Activated CD4-positive, alpha-beta memory T cell treated with anti-CD3 and anti-CD28 coated beads for 36 hours (primary cell): ENCODE data around the gene TNFAIP8L3. TPM values are rescaled to one million over a fixed set of nuclear protein-coding genes. Genes with fewer than 3 reads are reported as not detected.
"Not testable (repeated sequence)": the region's sequence is repeated elsewhere in the genome, so short reads cannot be mapped to it uniquely, and the experiment has no call there.

Experiments used
- CTCF ChIA-PET: fragments of 350-600 bp; sonication (Branson Sonifier 250); formaldehyde crosslinking; loops from one replicate; lab custom pipeline; 2021; ENCODE audit warnings: antibody characterized with exemption, inconsistent platforms; lab: Charles Lee
- POLR2A ChIA-PET: fragments of 350-600 bp; sonication (Branson Sonifier 250); formaldehyde crosslinking; loops from one replicate; lab custom pipeline; 2021; ENCODE audit warnings: antibody characterized with exemption; lab: Charles Lee
- DNase-seq: peaks from one replicate; pipeline ENCODE4 v3.0.0-alpha.2; 2020
- H3K27ac Mint-ChIP-seq: one replicate; pipeline ENCODE4 v1.8.0; 2021; ENCODE audit warnings: mixed read lengths
- H3K27me3 Mint-ChIP-seq: one replicate; pipeline ENCODE4 v1.8.0; 2021; ENCODE audit warnings: mixed read lengths
- H3K36me3 Mint-ChIP-seq: one replicate; pipeline ENCODE4 v1.8.0; 2021; ENCODE audit warnings: mixed read lengths
- H3K4me1 Mint-ChIP-seq: one replicate; pipeline ENCODE4 v1.8.0; 2021; ENCODE audit warnings: low read depth, mixed read lengths
- H3K4me3 Mint-ChIP-seq: one replicate; pipeline ENCODE4 v1.8.0; 2021; ENCODE audit warnings: mild to moderate bottlenecking, mixed read lengths
- H3K9me3 Mint-ChIP-seq: one replicate; pipeline ENCODE4 v1.8.0; 2021; ENCODE audit warnings: mixed read lengths
- intact Hi-C: fragments of 100-400 bp; cut with micrococcal nuclease; formaldehyde crosslinking; loops from one replicate; pipeline ENCODE4 v1.15.1; 2023
- total RNA-seq, 2 experiments: library from RNA; stranded (reverse); gene quantifications; one replicate each; pipeline ENCODE4 v1.2.3, GENCODE V29; 2021

Gene TNFAIP8L3
- total RNA-seq = under 1 TPM in 1 of 2 experiments, not detected in 1; 0.19 TPM

DNA sequence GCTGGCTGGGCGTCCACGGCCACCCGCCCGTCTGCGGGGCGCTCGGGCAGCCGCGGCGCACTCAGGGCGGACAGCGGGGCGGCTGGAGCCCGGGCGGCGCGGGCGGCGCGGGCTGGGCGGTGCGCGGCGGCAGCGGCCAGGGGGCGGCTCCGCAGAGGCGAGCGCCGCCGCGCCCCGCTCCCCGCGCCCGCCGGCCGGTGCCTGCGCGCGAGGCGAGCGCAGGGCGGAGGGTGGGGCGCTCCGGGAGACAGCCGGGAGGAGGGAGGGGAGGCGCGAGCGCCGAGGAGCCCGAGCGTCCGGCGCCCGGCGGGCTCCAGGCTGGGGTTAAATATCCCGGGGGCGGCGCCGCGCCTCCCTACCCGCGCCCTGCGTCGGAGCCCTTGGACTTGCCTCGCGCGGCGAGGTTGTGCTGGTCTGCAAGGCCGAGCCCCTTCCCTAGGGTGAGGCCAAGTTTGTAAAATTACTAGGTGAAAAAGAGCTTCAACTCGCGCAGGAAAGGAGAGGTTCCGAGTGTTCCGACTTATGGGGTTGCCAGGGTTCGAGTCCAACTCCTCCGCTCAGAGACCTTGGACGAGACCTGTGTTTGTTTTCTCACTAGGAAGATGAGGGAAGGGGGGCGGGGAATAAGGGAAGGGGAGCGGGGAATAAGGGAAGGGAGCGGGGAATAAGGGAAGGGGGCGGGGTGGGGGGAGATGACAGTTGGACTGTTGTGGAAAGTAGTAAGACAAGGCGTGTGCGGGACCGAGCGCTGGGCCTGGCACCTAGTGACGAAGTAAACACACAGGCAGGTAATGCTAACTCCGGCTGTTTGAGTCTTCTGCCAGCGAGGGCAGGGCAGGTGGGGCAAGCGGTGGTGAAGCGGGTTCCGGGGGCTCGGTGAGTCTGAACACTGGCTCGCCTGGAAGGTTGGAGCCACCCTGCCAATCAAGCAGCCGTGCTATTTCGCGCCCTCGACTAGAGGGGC, at the start of gene TNFAIP8L3:
TSS of gene TNFAIP8L3 (minus strand) at position 301 of the 964 bp plus-strand sequence. CDS start 311 bp downstream, outside the sequence.
- Mint-ChIP-seq H3K27me3 (peaks cover 66% of the 10 kb centered on the region), H3K36me3 (no peaks in the 10 kb centered on the region), H3K9me3 (no peaks in the 10 kb centered on the region), H3K27ac (no peak within 1 kb of the TSS), H3K4me3 (peak within 1 kb of the TSS; percentile 51), H3K4me1 (peaks cover 8% of the 10 kb centered on the region)
- POLR2A ChIA-PET = no interaction called here
- DNase-seq = no peak
- intact Hi-C loops = no loop called here
- CTCF ChIA-PET = no interaction called here

DNA sequence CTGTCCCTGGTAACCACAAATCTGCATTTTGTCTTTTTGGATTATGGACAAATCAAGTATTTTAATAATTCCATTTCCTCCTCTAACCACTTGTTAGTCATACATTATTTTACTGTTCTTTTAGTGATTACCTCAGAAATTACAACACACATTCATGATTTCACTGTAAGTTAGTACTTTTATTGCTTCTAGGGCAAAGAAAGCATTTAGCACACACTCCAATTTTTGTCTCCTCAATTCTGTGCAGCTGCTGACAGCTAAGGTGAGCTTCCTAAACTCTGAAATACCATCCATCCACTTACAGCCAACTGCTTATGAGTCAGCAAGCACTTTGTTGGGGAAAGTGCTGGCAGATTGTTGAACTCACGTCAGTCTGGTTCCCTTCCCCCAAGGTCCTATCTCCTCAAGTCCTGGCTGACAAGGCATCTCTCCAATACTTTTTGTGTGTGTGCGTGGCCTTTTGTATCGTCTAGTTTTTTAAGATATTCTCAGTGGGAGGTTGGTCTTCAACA, 49.4 kb upstream of the TNFAIP8L3 start:
- intact Hi-C loops = no loop called here
- POLR2A ChIA-PET = no interaction called here
- CTCF ChIA-PET = interaction anchor here (6.3 kb wide), 1 partner anchor 18 kb away, joined by 25 read pairs; no protein-coding TSS in a partner anchor
- Mint-ChIP-seq H3K4me1 (no peaks in the 10 kb centered on the region), H3K27ac (no peak overlapping the region), H3K27me3 (peaks cover 8% of the 10 kb centered on the region), H3K9me3 (peaks cover 3% of the 10 kb centered on the region), H3K36me3 (no peaks in the 10 kb centered on the region), H3K4me3 (no peak overlapping the region)
- no peak for DNase-seq

DNA sequence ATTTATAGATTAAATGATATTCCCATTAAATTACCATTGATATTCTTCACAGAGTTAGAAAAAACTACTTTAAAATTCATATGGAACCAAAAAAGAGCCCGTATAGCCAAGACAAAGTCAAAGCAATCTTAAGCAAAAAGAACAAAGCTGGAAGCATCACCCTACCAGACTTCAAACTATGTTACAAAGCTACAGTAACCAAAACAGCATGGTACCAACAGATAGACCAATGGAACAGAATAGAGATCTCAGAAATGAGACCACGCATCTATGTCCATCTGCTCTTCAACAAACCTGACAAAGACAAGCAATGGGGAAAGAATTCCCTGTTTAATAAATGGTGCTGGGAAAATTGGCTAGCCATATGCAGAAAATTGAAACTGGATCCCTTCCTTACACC, 45.6 kb upstream of the TNFAIP8L3 start:
- POLR2A ChIA-PET, H3K4me3 Mint-ChIP-seq, H3K27ac Mint-ChIP-seq, H3K36me3 Mint-ChIP-seq, intact Hi-C loops, DNase-seq, H3K27me3 Mint-ChIP-seq, H3K4me1 Mint-ChIP-seq, H3K9me3 Mint-ChIP-seq: not testable (repeated sequence)
- CTCF ChIA-PET = interaction anchor here (1.3 kb wide), 1 partner anchor 23 kb away, joined by 4 read pairs; no protein-coding TSS in a partner anchor

DNA sequence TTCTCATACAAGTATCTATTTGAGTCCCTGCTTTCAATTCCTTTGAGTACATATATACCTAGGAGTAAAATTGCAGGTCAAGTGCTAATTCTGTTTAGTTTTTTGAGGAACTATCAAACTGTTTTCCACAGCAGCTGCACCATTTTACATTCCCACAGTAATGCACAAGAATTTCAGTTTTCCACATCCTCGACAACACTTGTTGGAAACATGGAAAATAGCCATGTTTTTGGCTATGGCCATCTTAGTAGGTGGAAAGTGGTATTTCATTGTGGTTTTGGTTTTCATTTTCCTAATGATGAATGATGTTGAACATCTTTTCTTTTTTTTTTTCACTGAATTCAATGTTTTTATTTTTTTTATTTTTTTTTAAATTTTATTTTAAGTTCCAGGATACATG, 44.4 kb upstream of the TNFAIP8L3 start:
- no peak overlapping the region for H3K4me3 Mint-ChIP-seq
- ChIA-PET CTCF (no interaction called here), POLR2A (no interaction called here)
- no peak overlapping the region for H3K27ac Mint-ChIP-seq
- no peaks in the 10 kb centered on the region for H3K4me1 Mint-ChIP-seq
- H3K36me3 Mint-ChIP-seq = no peaks in the 10 kb centered on the region
- H3K9me3 Mint-ChIP-seq = peaks cover 3% of the 10 kb centered on the region
- H3K27me3 Mint-ChIP-seq = peaks cover 7% of the 10 kb centered on the region
- intact Hi-C loops = no loop called here
- DNase-seq = no peak

DNA sequence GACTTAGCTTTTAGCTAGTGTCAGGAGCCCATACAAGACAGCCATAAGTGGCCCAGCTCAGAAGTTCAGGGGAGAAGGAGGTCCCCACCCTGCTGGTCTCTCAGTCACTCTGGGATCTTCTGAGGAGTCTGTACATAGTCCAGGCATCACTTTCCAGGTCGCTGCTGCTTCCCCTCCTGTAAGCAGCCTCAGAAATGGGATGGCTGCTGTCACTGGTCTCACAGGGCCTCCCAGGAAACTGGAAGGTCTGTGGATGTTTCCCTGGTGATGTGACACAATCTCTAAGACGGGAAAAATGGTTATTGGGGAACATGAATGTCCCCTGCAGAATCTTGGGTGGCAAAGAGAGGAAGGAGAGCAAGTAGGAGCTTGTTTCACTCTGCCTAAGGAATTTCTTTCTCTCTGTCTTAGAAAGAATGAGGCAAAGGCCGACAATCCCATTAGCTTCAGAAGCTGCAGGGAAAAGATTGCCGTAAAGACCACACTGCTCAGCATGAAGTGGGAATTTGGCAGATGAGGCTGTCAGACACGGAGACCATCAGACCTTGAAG, 43.2 kb upstream of the TNFAIP8L3 start:
- no peak overlapping the region for H3K4me3 Mint-ChIP-seq
- DNase-seq = no peak
- ChIA-PET CTCF (no interaction called here), POLR2A (no interaction called here)
- no peaks in the 10 kb centered on the region for H3K36me3 Mint-ChIP-seq
- no peaks in the 10 kb centered on the region for H3K4me1 Mint-ChIP-seq
- intact Hi-C loops = no loop called here
- peaks cover 4% of the 10 kb centered on the region for H3K27me3 Mint-ChIP-seq
- peaks cover 3% of the 10 kb centered on the region for H3K9me3 Mint-ChIP-seq
- H3K27ac Mint-ChIP-seq = no peak overlapping the region

DNA sequence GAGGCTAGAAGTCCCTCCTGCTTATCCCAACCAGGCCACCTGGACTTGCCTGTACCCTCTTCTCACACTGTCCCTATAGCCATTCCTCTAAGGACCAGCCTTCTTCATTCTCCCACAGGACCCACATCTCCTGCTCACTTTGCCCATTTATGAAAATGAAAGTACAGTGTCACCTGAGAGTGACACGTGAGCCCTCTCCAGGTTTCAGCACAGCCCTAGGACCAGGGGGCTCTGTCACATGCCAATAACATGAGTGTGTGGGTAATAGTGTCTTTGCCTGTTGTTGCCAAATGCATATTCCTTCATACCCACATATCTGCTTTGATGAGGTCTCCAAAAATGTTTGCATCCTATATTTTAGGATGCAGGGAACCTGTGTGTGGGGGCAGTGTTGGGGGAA, 42.3 kb upstream of the TNFAIP8L3 start:
- intact Hi-C loops = no loop called here
- Mint-ChIP-seq H3K4me1 (no peaks in the 10 kb centered on the region), H3K27ac (no peak overlapping the region), H3K9me3 (peaks cover 3% of the 10 kb centered on the region), H3K4me3 (no peak overlapping the region), H3K27me3 (peaks cover 4% of the 10 kb centered on the region), H3K36me3 (no peaks in the 10 kb centered on the region)
- CTCF ChIA-PET = no interaction called here
- POLR2A ChIA-PET = no interaction called here
- no peak for DNase-seq

DNA sequence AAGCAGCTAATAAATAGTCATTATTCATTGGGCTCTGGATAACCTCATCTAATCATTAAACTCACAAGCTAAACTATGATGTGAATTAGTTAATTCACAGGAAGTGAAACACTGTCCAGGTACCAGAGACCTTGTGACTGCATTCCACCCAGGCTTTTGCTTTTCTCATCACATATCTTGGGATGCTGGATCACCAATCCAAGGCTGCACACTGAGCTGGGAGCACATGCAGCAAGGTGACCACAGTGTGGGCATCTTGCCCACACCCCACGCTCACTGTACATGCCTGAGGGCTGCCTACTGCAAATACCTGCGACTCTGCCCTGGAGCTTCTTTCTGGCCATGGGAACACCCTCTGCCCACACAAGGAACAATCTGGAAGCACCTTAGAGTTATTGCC, 40.6 kb upstream of the TNFAIP8L3 start:
- ChIA-PET CTCF (interaction anchor here (0.8 to 1.0 kb wide), 2 partner anchors 28 to 57 kb away, joined by 3 read pairs; no protein-coding TSS in a partner anchor), POLR2A (no interaction called here)

DNA sequence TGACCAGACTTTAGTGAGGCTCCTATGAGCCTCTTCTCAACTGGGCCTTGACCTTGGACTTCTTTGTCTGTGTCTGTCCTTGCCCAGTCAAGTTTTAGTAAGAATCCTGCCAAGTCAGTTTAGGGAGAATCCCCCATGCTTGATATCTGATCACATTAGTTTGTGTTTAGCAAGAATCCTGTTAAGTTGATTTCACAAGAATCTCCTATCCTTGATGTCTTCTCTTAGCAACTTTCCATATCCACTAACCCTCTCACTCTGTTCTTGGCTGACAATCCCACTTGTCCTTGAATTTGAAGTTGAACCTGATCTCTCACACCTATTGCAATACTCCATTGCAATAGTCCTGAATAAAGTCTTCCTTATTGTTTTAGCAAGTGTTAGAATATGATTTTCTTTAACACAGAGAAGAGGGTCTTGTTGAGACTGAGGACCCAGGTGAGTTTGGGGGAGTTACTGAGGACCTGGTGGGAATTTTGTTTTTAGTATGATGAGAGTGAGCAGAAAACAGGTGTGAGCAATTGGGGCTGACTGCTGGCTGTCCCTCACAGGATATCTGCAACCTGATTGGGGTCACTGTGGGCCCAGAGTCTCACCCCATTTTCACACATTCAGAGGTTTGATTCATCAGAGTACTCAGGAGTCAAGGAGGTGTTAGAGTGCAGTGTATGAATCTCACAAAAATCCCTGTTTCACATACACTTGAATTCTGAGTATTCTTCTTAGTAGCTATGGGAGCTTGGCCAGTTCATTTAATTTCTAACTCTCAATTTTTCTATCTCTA, 39.9 kb upstream of the TNFAIP8L3 start:
- Mint-ChIP-seq H3K9me3 (no peaks in the 10 kb centered on the region), H3K4me1 (no peaks in the 10 kb centered on the region), H3K27ac (no peak overlapping the region), H3K27me3 (peaks cover 4% of the 10 kb centered on the region), H3K36me3 (no peaks in the 10 kb centered on the region), H3K4me3 (no peak overlapping the region)
- intact Hi-C loops = no loop called here
- ChIA-PET POLR2A (no interaction called here), CTCF (interaction anchor here (0.7 to 0.8 kb wide), 2 partner anchors 58 to 369 kb away, joined by 3 to 4 read pairs; no protein-coding TSS in a partner anchor)
- DNase-seq = no peak

More for the DNA sequence above, 40.6 kb upstream of the TNFAIP8L3 start:
- Mint-ChIP-seq H3K4me3 (no peak overlapping the region), H3K27me3 (peaks cover 4% of the 10 kb centered on the region), H3K36me3 (no peaks in the 10 kb centered on the region), H3K27ac (no peak overlapping the region), H3K4me1 (no peaks in the 10 kb centered on the region), H3K9me3 (peaks cover 2% of the 10 kb centered on the region)
- intact Hi-C loops = no loop called here
- DNase-seq = no peak

DNA sequence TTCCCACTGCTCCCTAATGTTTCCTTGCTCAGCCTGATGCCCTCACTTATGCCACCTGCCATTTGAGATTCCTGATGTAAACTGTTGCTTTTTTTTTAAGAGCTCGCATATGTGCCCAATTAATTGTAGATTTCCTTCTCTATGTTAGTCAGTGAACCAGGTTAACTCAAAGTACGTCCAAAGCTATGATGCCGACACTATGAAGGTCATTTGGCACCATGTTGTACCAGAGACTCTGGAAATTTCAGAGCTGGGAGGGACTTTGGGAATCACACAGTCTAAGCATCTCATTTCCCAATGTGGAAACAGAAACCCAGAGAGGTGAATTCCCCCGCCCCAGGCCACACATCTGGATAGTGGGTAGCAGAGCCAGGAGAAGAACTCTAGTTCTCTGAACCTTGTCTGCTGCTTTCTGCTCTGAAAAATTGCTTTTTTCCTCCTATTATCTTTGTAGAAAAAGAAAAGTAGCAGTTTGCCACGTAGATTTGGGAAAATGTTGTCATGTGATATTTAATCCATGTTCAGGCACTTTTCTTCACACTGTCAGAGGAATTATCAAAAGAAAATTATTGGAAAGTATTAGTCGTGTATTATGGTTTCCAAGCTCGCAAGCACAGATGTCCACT, 38.5 kb upstream of the TNFAIP8L3 start:
- no peak overlapping the region for H3K27ac Mint-ChIP-seq
- no peaks in the 10 kb centered on the region for H3K36me3 Mint-ChIP-seq
- CTCF ChIA-PET = interaction anchor here (0.7 to 1.5 kb wide), 5 partner anchors 29 to 549 kb away, joined by 3 to 6 read pairs (median 4); no protein-coding TSS in a partner anchor
- intact Hi-C loops = no loop called here
- H3K9me3 Mint-ChIP-seq = no peaks in the 10 kb centered on the region
- POLR2A ChIA-PET = interaction anchor here (0.9 kb wide), 1 partner anchor 20 kb away, joined by 3 read pairs; no protein-coding TSS in a partner anchor
- H3K4me1 Mint-ChIP-seq = no peaks in the 10 kb centered on the region
- DNase-seq = no peak
- H3K4me3 Mint-ChIP-seq = no peak overlapping the region
- peaks cover 1% of the 10 kb centered on the region for H3K27me3 Mint-ChIP-seq

DNA sequence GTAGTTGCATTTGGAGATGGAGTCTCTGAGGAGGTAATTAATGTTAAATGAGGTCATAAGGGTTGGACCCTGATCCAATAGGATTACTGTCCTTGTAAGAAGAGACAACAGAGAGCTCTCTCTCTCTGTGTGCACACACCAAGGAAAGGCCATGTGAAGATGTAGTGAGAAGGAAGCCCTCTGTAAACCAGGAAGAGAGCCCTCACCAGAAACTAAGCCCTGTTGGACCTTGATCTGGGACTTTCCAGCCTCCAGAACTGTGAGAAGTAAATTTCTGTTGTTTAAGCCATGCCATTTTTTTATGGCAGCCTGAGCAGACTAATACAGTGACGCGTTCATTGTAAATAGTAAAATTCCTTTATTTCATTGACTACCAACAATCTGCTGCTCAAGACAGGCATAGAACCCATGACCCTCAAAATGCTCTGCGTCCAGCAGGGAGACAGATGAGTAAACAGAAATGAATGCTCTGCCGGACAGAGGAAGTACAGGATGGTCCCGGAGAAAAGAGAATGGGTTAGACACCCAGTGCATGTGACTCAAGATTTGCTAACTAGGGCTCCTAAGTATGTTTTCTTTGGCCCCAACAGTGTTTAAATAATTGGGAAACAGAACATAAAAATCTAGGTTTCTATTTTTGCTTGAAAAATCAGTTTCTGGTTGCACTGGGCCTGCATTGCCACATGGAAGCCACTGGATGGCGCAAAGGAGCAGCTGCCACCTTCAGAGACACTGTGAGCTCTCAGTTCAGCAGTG, 37.9 kb upstream of the TNFAIP8L3 start:
- POLR2A ChIA-PET = interaction anchor here (0.9 kb wide), 1 partner anchor 20 kb away, joined by 3 read pairs; no protein-coding TSS in a partner anchor
- intact Hi-C loops = no loop called here
- peaks cover 1% of the 10 kb centered on the region for H3K27me3 Mint-ChIP-seq
- H3K4me3 Mint-ChIP-seq = no peak overlapping the region
- CTCF ChIA-PET = interaction anchor here (0.7 to 1.5 kb wide), 5 partner anchors 29 to 549 kb away, joined by 3 to 6 read pairs (median 4); no protein-coding TSS in a partner anchor
- H3K4me1 Mint-ChIP-seq = no peaks in the 10 kb centered on the region
- H3K36me3 Mint-ChIP-seq = no peaks in the 10 kb centered on the region
- H3K9me3 Mint-ChIP-seq = no peaks in the 10 kb centered on the region
- DNase-seq = peak; percentile 16
- H3K27ac Mint-ChIP-seq = no peak overlapping the region
